ENCODE results near the gene PSMD14. TPM values are rescaled to one million over a fixed set of nuclear protein-coding genes. Genes with fewer than 3 reads are reported as not detected.

PSMD14 gene
- total RNA-seq, 1 experiment from 2014 or later: 118 TPM

- no peaks in the 10 kb centered on the region for H3K36me3 ChIP-seq (ENCODE audit: control insufficient read depth in 1 of 2, insufficient read depth in 2 of 2, low read length in 2 of 2)
- no peak overlapping the region for H3K27ac ChIP-seq (ENCODE audit: low read depth, low read length)
- H3K9me3 ChIP-seq (ENCODE audit: control insufficient read depth in 1 of 2, insufficient read depth in 1 of 2, low read depth in 1 of 2, low read length in 2 of 2): no peaks in the 10 kb centered on the region
- H3K9me2 ChIP-seq (ENCODE audit: insufficient read depth): no peaks in the 10 kb centered on the region
- no peak overlapping the region for H2AFZ ChIP-seq (ENCODE audit: low read depth, low read length, poor library complexity, severe bottlenecking)
- TF ChIP-seq EZH2 (IDR thresholded peaks at IDR 0.05) (no peak), ELF1 (IDR thresholded peaks at IDR 0.05; ENCODE audit: borderline replicate concordance, low read depth) (no peak)
- CTCF ChIA-PET: no interaction called here
- DNase-seq (ENCODE audit: low read depth, low spot score): no peak
- RAD21 ChIA-PET (ENCODE audit: low non-redundant PET in 1 of 2, low total read pairs in 2 of 2, uncharacterized antibody in 2 of 2, unreplicated experiment in 2 of 2): no interaction called here
- H3K27me3 ChIP-seq (ENCODE audit: insufficient read depth, low read length): no peaks in the 10 kb centered on the region; the same call in 1 of the 2 replicates
- POLR2A ChIA-PET: no interaction called here
- H3K79me2 ChIP-seq (ENCODE audit: insufficient read depth, low read length): no peaks in the 10 kb centered on the region
- BruUV-seq (replicated peaks): no TSS peak
- no peak overlapping the region for H3K4me3 ChIP-seq (replicated peaks in 1 of 2; ENCODE audit: low read depth in 1 of 2, low read length in 2 of 2)
- no peaks in the 10 kb centered on the region for H4K20me1 ChIP-seq (ENCODE audit: insufficient read depth)
- H3K9ac ChIP-seq (ENCODE audit: low read length): no peak overlapping the region
- ATAC-seq: no peak
- no peak overlapping the region for H3K4me2 ChIP-seq (ENCODE audit: low read length)
- no peaks in the 10 kb centered on the region for H3K4me1 ChIP-seq (ENCODE audit: control insufficient read depth in 1 of 2, insufficient read depth in 2 of 2, low read length in 2 of 2)
- intact Hi-C loops (cut with micrococcal nuclease): no loop called here
Observed at GRCh38 chr2:161445097-161445496, 136.9 kb downstream of the PSMD14 start.

- Histone ChIP-seq H3K27ac (ENCODE audit: low read depth, low read length) (no peak overlapping the region), H3K4me2 (ENCODE audit: low read length) (no peak overlapping the region), H3K9me3 (ENCODE audit: control insufficient read depth in 1 of 2, insufficient read depth in 1 of 2, low read depth in 1 of 2, low read length in 2 of 2) (no peaks in the 10 kb centered on the region), H3K9me2 (ENCODE audit: insufficient read depth) (no peaks in the 10 kb centered on the region), H3K4me1 (ENCODE audit: control insufficient read depth in 1 of 2, insufficient read depth in 2 of 2, low read length in 2 of 2) (no peaks in the 10 kb centered on the region), H3K27me3 (ENCODE audit: insufficient read depth, low read length) (no peaks in the 10 kb centered on the region; the same call in 1 of the 2 replicates), H2AFZ (ENCODE audit: low read depth, low read length, poor library complexity, severe bottlenecking) (no peak overlapping the region), H4K20me1 (ENCODE audit: insufficient read depth) (no peaks in the 10 kb centered on the region), H3K36me3 (ENCODE audit: control insufficient read depth in 1 of 2, insufficient read depth in 2 of 2, low read length in 2 of 2) (no peaks in the 10 kb centered on the region), H3K9ac (ENCODE audit: low read length) (no peak overlapping the region), H3K4me3 (replicated peaks in 1 of 2; ENCODE audit: low read depth in 1 of 2, low read length in 2 of 2) (no peak overlapping the region), H3K79me2 (ENCODE audit: insufficient read depth, low read length) (no peaks in the 10 kb centered on the region)
- intact Hi-C loops (cut with micrococcal nuclease): no loop called here
- POLR2A ChIA-PET: no interaction called here
- CTCF ChIA-PET: no interaction called here
- RAD21 ChIA-PET (ENCODE audit: low non-redundant PET in 1 of 2, low total read pairs in 2 of 2, uncharacterized antibody in 2 of 2, unreplicated experiment in 2 of 2): no interaction called here
- DNase-seq (ENCODE audit: low read depth, low spot score) (no peak), ATAC-seq (no peak)
- BruUV-seq (replicated peaks): no TSS peak
- TF ChIP-seq POLR2A (IDR thresholded peaks at IDR 0.05; ENCODE audit: borderline replicate concordance, extremely low read depth, insufficient read depth, insufficient read length) (no peak), RAD21 (IDR thresholded peaks at IDR 0.05; ENCODE audit: low read depth) (no peak), TCF7L2 (IDR thresholded peaks at IDR 0.05; ENCODE audit: borderline replicate concordance, extremely low read depth, insufficient read depth, insufficient read length) (no peak), JUND (IDR thresholded peaks at IDR 0.05) (no peak), SIN3A (IDR thresholded peaks at IDR 0.05; ENCODE audit: low read depth) (no peak), CBX3 (IDR thresholded peaks at IDR 0.05; ENCODE audit: low read depth) (no peak), REST (IDR thresholded peaks at IDR 0.05; ENCODE audit: low read depth) (no peak), EZH2 (IDR thresholded peaks at IDR 0.05) (no peak), FOSL1 (IDR thresholded peaks at IDR 0.05; ENCODE audit: low read depth) (no peak), EZH2phosphoT487 (IDR thresholded peaks at IDR 0.05; ENCODE audit: borderline replicate concordance) (no peak), SP1 (IDR thresholded peaks at IDR 0.05; ENCODE audit: low read depth) (no peak), YY1 (IDR thresholded peaks at IDR 0.05; ENCODE audit: extremely low read depth, insufficient replicate concordance, low read depth, low read length) (no peak)
Observed at GRCh38 chr2:161448431-161448830, 140.2 kb downstream of the PSMD14 start.

Data from HCT116 (cell line).